Activated naive CD4-positive, alpha-beta T cell treated with anti-CD3 and anti-CD28 coated beads, Interleukin-2, amount 50 U/mL, for 72 hours (primary cell): Measurements from ENCODE around the gene SPEM3. TPM values are rescaled to one million over a fixed set of nuclear protein-coding genes. Genes with fewer than 3 reads are reported as not detected.

Source experiments
- ATAC-seq, 2 donors: fragments of 150-1000 bp; cut with Tn5 transposase; 2 replicates each; pipeline ENCODE4 v1.10.0; 2021; ENCODE audit warnings: mild to moderate bottlenecking in 2 of 2, moderate library complexity in 2 of 2
- DNase-seq, 2 donors: peaks; one replicate each; pipeline ENCODE4 v3.0.0; 2021 to 2022; ENCODE audit warnings: low spot score in 2 of 2
- H3K27ac Mint-ChIP-seq, 2 donors: one replicate each; pipeline ENCODE4 v1.8.0; 2022; ENCODE audit warnings: mild to moderate bottlenecking in 2 of 2, mixed read lengths in 2 of 2
- H3K36me3 Mint-ChIP-seq, 2 donors: one replicate each; pipeline ENCODE4 v1.8.0; 2022; ENCODE audit warnings: mixed read lengths in 2 of 2
- H3K9me3 Mint-ChIP-seq, 2 donors: one replicate each; pipeline ENCODE4 v1.8.0; 2022; ENCODE audit warnings: mixed read lengths in 2 of 2
- total RNA-seq, 2 donors: library from RNA; stranded (reverse); gene quantifications; one replicate each; pipeline ENCODE4 v1.2.3, GENCODE V29; 2022

Gene SPEM3
- total RNA-seq, 2 donors from 2014 or later = not detected

- H3K36me3 Mint-ChIP-seq = no peaks in the 10 kb centered on the region
These were observed 3.6 kb downstream of the SPEM3 start for GRCh38 chr17:7432296-7432695.

GRCh38 chr17:7435676-7436555 is 7.3 kb downstream of the SPEM3 start:
- DNase-seq (peak; percentile 66 to 76), ATAC-seq (peak; percentile 37 to 46)
- Mint-ChIP-seq H3K9me3 (no peaks in the 10 kb centered on the region), H3K36me3 (peaks cover 8 to 17% of the 10 kb centered on the region in 2 donors), H3K27ac (peak overlapping the region; percentile 93 to 95)

More at GRCh38 chr17:7432296-7432695, 3.6 kb downstream of the SPEM3 start:
- Mint-ChIP-seq H3K27ac (peak overlapping the region in 1 of 2 donors; percentile 12), H3K9me3 (no peaks in the 10 kb centered on the region)
- ATAC-seq (no peak), DNase-seq (no peak)

GRCh38 chr17:7436556-7437368 is 8.1 kb downstream of the SPEM3 start:
- Mint-ChIP-seq H3K36me3 (peaks cover 8 to 17% of the 10 kb centered on the region in 2 donors), H3K9me3 (no peaks in the 10 kb centered on the region), H3K27ac (peak overlapping the region; percentile 93 to 95)
- ATAC-seq (peak; percentile 73 to 75), DNase-seq (peak; percentile 86 to 87)

GRCh38 chr17:7437369-7437863 is 8.8 kb downstream of the SPEM3 start:
- Mint-ChIP-seq H3K27ac (peak overlapping the region in 1 of 2 donors; percentile 86), H3K9me3 (no peaks in the 10 kb centered on the region), H3K36me3 (peaks cover 8 to 17% of the 10 kb centered on the region in 2 donors)
- ATAC-seq = no peak
- DNase-seq = no peak

GRCh38 chr17:7437950-7438614 is 9.4 kb downstream of the SPEM3 start:
- H3K9me3 Mint-ChIP-seq = no peaks in the 10 kb centered on the region
- H3K36me3 Mint-ChIP-seq = peaks cover 8 to 17% of the 10 kb centered on the region in 2 donors
- DNase-seq (peak in 1 of 2 donors; percentile 87), ATAC-seq (peak in 1 of 2 donors; percentile 31)
- H3K27ac Mint-ChIP-seq = peak overlapping the region in 1 of 2 donors; percentile 86

- Mint-ChIP-seq H3K9me3 (no peaks in the 10 kb centered on the region), H3K36me3 (peaks cover 8 to 25% of the 10 kb centered on the region in 2 donors), H3K27ac (peak overlapping the region in 1 of 2 donors; percentile 57)
- ATAC-seq (no peak), DNase-seq (no peak)
These were observed 10.2 kb downstream of the SPEM3 start for GRCh38 chr17:7438656-7439460.

- ATAC-seq (no peak), DNase-seq (no peak)
- Mint-ChIP-seq H3K27ac (peak within 1 kb of the TSS in 1 of 2 donors; percentile 68), H3K36me3 (peaks cover 8 to 27% of the 10 kb centered on the region in 2 donors), H3K9me3 (no peaks in the 10 kb centered on the region)
These were observed 10.9 kb downstream of the SPEM3 start, which contains the start of gene FGF11 for GRCh38 chr17:7439462-7440112. Gene FGF11, plus strand, starts transcription at chr17:7439512. Its CDS starts 109 bp downstream, at chr17:7439621.

- Mint-ChIP-seq H3K27ac (peak overlapping the region in 1 of 2 donors; percentile 68), H3K36me3 (peaks cover 8 to 27% of the 10 kb centered on the region in 2 donors), H3K9me3 (no peaks in the 10 kb centered on the region)
- ATAC-seq (no peak), DNase-seq (peak in 1 of 2 donors; percentile 54)
These were observed 11.6 kb downstream of the SPEM3 start for GRCh38 chr17:7440113-7440833.

- no peak overlapping the region for H3K27ac Mint-ChIP-seq
- H3K36me3 Mint-ChIP-seq = peaks cover 8 to 27% of the 10 kb centered on the region in 2 donors
- H3K9me3 Mint-ChIP-seq = no peaks in the 10 kb centered on the region
- no peak for DNase-seq
- no peak for ATAC-seq
These were observed 12.2 kb downstream of the SPEM3 start for GRCh38 chr17:7440834-7441195.

- Mint-ChIP-seq H3K36me3 (peaks cover 8 to 27% of the 10 kb centered on the region in 2 donors), H3K9me3 (no peaks in the 10 kb centered on the region), H3K27ac (no peak overlapping the region)
- ATAC-seq (no peak), DNase-seq (no peak)
These were observed 12.6 kb downstream of the SPEM3 start for GRCh38 chr17:7441266-7441665.

GRCh38 chr17:7442142-7442541 is 13.5 kb downstream of the SPEM3 start:
- Mint-ChIP-seq H3K9me3 (no peaks in the 10 kb centered on the region), H3K27ac (no peak overlapping the region), H3K36me3 (peaks cover 8 to 27% of the 10 kb centered on the region in 2 donors)
- ATAC-seq = no peak
- no peak for DNase-seq

GRCh38 chr17:7443499-7444485 is 15.1 kb downstream of the SPEM3 start:
- no peak for ATAC-seq
- DNase-seq = no peak
- peaks cover 3 to 16% of the 10 kb centered on the region in 2 donors for H3K36me3 Mint-ChIP-seq
- no peak overlapping the region for H3K27ac Mint-ChIP-seq
- H3K9me3 Mint-ChIP-seq = no peaks in the 10 kb centered on the region

GRCh38 chr17:7444682-7445618 is 16.3 kb downstream of the SPEM3 start, which contains the start of gene CHRNB1:
Gene CHRNB1, plus strand, starts transcription at chr17:7445061. Its CDS starts 67 bp downstream, at chr17:7445128.
- DNase-seq (no peak), ATAC-seq (peak; percentile 25 to 62)
- Mint-ChIP-seq H3K36me3 (peaks cover 0 to 10% of the 10 kb centered on the region in 2 donors), H3K27ac (no peak within 1 kb of the TSS), H3K9me3 (no peaks in the 10 kb centered on the region)
